GM18505 (cell line): ENCODE results near the gene MTREX.

Experiments used
- ATAC-seq: cut with Tn5 transposase; IDR thresholded peaks from one replicate; pipeline ENCODE4 v1.9.1; 2021; ENCODE audit not compliant: unreplicated experiment
- POLR2A ChIP-seq: IDR thresholded peaks from 4 replicates; pipeline ENCODE4 v1.6.1; 2011; ENCODE audit warnings: borderline replicate concordance; ENCODE audit not compliant: insufficient read depth, insufficient read length; ENCODE audit errors: extremely low read depth

Gene MTREX

GRCh38 chr5:55467862-55468551 lies 160.2 kb downstream of the MTREX start:
- no peak for ATAC-seq

GRCh38 chr5:55469839-55470238 lies 162.1 kb downstream of the MTREX start:
- no peak for TF ChIP-seq POLR2A
- ATAC-seq: no peak

More at GRCh38 chr5:55467862-55468551, 160.2 kb downstream of the MTREX start:
- no peak for TF ChIP-seq POLR2A

- ATAC-seq: no peak
- TF ChIP-seq POLR2A: no peak
Observed at GRCh38 chr5:55470282-55470681, 162.5 kb downstream of the MTREX start.

- no peak for ATAC-seq
- no peak for TF ChIP-seq POLR2A
Observed at GRCh38 chr5:55471468-55471867, 163.7 kb downstream of the MTREX start.

- no peak for TF ChIP-seq POLR2A
- ATAC-seq: no peak
Observed at GRCh38 chr5:55472642-55473041, 164.9 kb downstream of the MTREX start.
